Endometrium (tissue), 2 donors: ENCODE data around the gene ITGAV.

Experiments
- FAIRE-seq: peaks from 2 replicates; lab custom pipeline; 2012; peaks lifted over from hg19 to GRCh38; lab: Jason Lieb, UNC
- donor health status: control.
- donor health status: control.

ITGAV gene

GRCh38 chr2:186718122-186718521 lies 128.3 kb downstream of the ITGAV start:
- no peak for FAIRE-seq

- FAIRE-seq: no peak
Observed at GRCh38 chr2:186718903-186719302, 129.0 kb downstream of the ITGAV start.

GRCh38 chr2:186721956-186722355 lies 132.1 kb downstream of the ITGAV start:
- FAIRE-seq: peak; percentile 37

GRCh38 chr2:186724736-186725135 lies 134.9 kb downstream of the ITGAV start:
- no peak for FAIRE-seq

GRCh38 chr2:186725783-186726182 lies 135.9 kb downstream of the ITGAV start:
- FAIRE-seq: no peak

GRCh38 chr2:186726938-186727337 lies 137.1 kb downstream of the ITGAV start:
- no peak for FAIRE-seq

GRCh38 chr2:186728631-186729030 lies 138.8 kb downstream of the ITGAV start:
- FAIRE-seq: no peak
